GM18505 (cell line): Measurements from ENCODE around the gene SLC26A3.

Source experiments
- ATAC-seq: cut with Tn5 transposase; IDR thresholded peaks from one replicate; pipeline ENCODE4 v1.9.1; 2021; ENCODE audit not compliant: unreplicated experiment
- POLR2A ChIP-seq: IDR thresholded peaks from 4 replicates; pipeline ENCODE4 v1.6.1; 2011; ENCODE audit warnings: borderline replicate concordance; ENCODE audit not compliant: insufficient read depth, insufficient read length; ENCODE audit errors: extremely low read depth

SLC26A3 gene

GRCh38 chr7:107718456-107719193, 84.4 kb downstream of the SLC26A3 start:
- no peak for ATAC-seq
- TF ChIP-seq POLR2A, result no peak

- ATAC-seq, result no peak
- TF ChIP-seq POLR2A, result no peak
These were observed 87.5 kb downstream of the SLC26A3 start for GRCh38 chr7:107715531-107715930.
